ENCODE data around the gene PRTG.

- TF ChIP-seq POLR2AphosphoS5 (IDR thresholded peaks at IDR 0.05; ENCODE audit: low read depth, low read length) (no peak), TAF1 (IDR thresholded peaks at IDR 0.05; ENCODE audit: borderline replicate concordance, insufficient read depth, low read length) (no peak), FOXP2 (optimal IDR thresholded peaks at IDR 0.05; ENCODE audit: borderline replicate concordance, extremely low read depth, extremely low read length, insufficient read depth) (no peak)
- TF ChIP-seq, protein P1, sequence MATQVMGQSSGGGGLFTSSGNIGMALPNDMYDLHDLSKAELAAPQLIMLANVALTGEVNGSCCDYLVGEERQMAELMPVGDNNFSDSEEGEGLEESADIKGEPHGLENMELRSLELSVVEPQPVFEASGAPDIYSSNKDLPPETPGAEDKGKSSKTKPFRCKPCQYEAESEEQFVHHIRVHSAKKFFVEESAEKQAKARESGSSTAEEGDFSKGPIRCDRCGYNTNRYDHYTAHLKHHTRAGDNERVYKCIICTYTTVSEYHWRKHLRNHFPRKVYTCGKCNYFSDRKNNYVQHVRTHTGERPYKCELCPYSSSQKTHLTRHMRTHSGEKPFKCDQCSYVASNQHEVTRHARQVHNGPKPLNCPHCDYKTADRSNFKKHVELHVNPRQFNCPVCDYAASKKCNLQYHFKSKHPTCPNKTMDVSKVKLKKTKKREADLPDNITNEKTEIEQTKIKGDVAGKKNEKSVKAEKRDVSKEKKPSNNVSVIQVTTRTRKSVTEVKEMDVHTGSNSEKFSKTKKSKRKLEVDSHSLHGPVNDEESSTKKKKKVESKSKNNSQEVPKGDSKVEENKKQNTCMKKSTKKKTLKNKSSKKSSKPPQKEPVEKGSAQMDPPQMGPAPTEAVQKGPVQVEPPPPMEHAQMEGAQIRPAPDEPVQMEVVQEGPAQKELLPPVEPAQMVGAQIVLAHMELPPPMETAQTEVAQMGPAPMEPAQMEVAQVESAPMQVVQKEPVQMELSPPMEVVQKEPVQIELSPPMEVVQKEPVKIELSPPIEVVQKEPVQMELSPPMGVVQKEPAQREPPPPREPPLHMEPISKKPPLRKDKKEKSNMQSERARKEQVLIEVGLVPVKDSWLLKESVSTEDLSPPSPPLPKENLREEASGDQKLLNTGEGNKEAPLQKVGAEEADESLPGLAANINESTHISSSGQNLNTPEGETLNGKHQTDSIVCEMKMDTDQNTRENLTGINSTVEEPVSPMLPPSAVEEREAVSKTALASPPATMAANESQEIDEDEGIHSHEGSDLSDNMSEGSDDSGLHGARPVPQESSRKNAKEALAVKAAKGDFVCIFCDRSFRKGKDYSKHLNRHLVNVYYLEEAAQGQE (IDR thresholded peaks at IDR 0.05; ENCODE audit: insufficient read depth in 1 of 2, low read depth in 2 of 2, low read length in 2 of 2): no peak
Measured at GRCh38 chr15:55599439-55599838, 143.5 kb downstream of the PRTG start.
